ENCODE measurements around the gene FLVCR1. TPM values are rescaled to one million over a fixed set of nuclear protein-coding genes. Genes with fewer than 3 reads are reported as not detected.

The FLVCR1 gene
- total and polyA plus RNA-seq, 2 donors = 4.1 to 25.2 TPM

DNA sequence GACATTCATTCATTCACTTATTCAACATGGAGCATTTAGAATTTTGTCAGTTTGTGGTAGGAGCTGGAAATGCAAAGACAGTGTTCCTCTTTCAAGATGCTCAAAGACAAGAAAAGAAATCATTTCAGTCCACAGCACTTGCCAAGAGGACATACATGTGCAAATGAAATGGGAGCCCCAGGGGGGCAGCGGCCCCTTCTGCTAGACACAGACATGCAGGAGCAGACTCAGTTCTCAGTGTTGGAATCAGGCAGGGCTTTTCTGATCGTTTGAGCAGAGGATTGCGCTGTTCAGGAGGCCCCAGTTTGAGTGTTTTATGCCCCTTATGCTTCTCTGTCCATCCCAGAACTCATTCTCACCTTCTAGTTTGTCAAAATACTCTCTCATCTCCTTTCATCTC, 56.7 kb downstream of the FLVCR1 start:
- DNase-seq (ENCODE audit: extremely low spot score) = no peak
- Histone ChIP-seq H3K36me3 (ENCODE audit: insufficient read depth) (no peaks in the 10 kb centered on the region), H3K27ac (ENCODE audit: low read depth) (no peak overlapping the region), H3K4me1 (ENCODE audit: insufficient read depth) (no peaks in the 10 kb centered on the region), H3K4me3 (ENCODE audit: low read depth, low read length) (no peak overlapping the region)
- 56% methylated on average over 3 of the region's 3 CpGs for WGBS

GRCh38 chr1:212915245-212916091, 57.4 kb downstream of the FLVCR1 start:
- H3K36me3 ChIP-seq (ENCODE audit: insufficient read depth) = no peaks in the 10 kb centered on the region
- whole genome bisulfite sequencing = 66% methylated on average over 13 of the region's 13 CpGs
- no peak overlapping the region for H3K4me3 ChIP-seq (ENCODE audit: low read depth, low read length)
- peak; percentile 40 for DNase-seq (ENCODE audit: extremely low spot score)
- no peaks in the 10 kb centered on the region for H3K4me1 ChIP-seq (ENCODE audit: insufficient read depth)
- no peak overlapping the region for H3K27ac ChIP-seq (ENCODE audit: low read depth)

GRCh38 chr1:212916481-212917133, 58.5 kb downstream of the FLVCR1 start:
- no peak for DNase-seq (ENCODE audit: extremely low spot score)
- H3K36me3 ChIP-seq (ENCODE audit: insufficient read depth) = no peaks in the 10 kb centered on the region
- 34% methylated on average over 23 of the region's 23 CpGs for WGBS
- H3K27ac ChIP-seq (ENCODE audit: low read depth) = no peak overlapping the region
- no peaks in the 10 kb centered on the region for H3K4me1 ChIP-seq (ENCODE audit: insufficient read depth)
- H3K4me3 ChIP-seq (ENCODE audit: low read depth, low read length) = no peak overlapping the region

DNA sequence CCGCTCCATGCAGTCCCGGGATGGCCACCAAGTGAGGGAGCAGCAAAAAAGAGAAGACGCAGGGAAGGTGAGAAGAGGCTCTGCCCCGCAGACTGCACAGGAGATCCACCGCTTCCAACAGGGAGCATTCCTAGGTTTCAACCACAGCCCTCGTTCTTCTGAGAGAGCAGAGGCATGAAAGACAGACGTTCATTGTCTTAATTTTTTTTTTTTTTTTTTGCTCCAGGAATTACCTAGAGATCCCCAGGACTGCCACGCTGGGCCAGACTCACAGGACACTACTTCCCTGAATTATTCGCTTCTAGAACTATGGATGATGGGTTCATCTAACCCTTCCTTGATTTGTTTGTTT, 59.0 kb downstream of the FLVCR1 start:
- H3K4me1 ChIP-seq (ENCODE audit: insufficient read depth) = no peaks in the 10 kb centered on the region
- DNase-seq (ENCODE audit: extremely low spot score) = no peak
- no peak overlapping the region for H3K27ac ChIP-seq (ENCODE audit: low read depth)
- no peak overlapping the region for H3K4me3 ChIP-seq (ENCODE audit: low read depth, low read length)
- H3K36me3 ChIP-seq (ENCODE audit: insufficient read depth) = no peaks in the 10 kb centered on the region
- WGBS = 82% methylated on average over 9 of the region's 9 CpGs

DNA sequence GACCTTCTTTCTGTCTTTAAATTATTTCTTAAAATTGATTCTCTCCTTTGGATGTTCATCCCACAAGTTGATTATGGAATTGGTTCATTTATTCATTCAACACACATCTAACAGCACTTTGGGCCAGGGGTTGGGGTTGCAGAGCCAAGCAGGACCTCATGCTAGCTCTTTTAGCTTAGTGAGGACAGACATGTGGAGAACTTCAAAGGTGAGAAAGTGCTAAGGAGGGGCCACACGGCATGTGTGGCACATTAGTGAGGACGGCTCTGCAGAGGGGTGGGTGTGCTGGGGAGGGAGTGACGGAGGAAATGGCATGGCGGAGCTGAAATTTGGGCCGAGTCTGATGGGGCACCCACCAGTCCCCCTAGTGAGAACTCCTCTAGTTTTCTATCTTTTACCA, 59.8 kb downstream of the FLVCR1 start:
- Histone ChIP-seq H3K4me3 (ENCODE audit: low read depth, low read length) (no peak overlapping the region), H3K4me1 (ENCODE audit: insufficient read depth) (no peaks in the 10 kb centered on the region), H3K27ac (ENCODE audit: low read depth) (no peak overlapping the region), H3K36me3 (ENCODE audit: insufficient read depth) (no peaks in the 10 kb centered on the region)
- WGBS = 79% methylated on average over 5 of the region's 5 CpGs
- DNase-seq (ENCODE audit: extremely low spot score) = no peak

- no peak overlapping the region for H3K4me3 ChIP-seq (ENCODE audit: low read depth, low read length)
- H3K27ac ChIP-seq (ENCODE audit: low read depth) = no peak overlapping the region
- H3K36me3 ChIP-seq (ENCODE audit: insufficient read depth) = no peaks in the 10 kb centered on the region
- no peaks in the 10 kb centered on the region for H3K4me1 ChIP-seq (ENCODE audit: insufficient read depth)
- no peak for DNase-seq (ENCODE audit: extremely low spot score)
- WGBS = 89% methylated on average over 2 of the region's 2 CpGs
Measured at GRCh38 chr1:212918824-212919223, 60.7 kb downstream of the FLVCR1 start.

DNA sequence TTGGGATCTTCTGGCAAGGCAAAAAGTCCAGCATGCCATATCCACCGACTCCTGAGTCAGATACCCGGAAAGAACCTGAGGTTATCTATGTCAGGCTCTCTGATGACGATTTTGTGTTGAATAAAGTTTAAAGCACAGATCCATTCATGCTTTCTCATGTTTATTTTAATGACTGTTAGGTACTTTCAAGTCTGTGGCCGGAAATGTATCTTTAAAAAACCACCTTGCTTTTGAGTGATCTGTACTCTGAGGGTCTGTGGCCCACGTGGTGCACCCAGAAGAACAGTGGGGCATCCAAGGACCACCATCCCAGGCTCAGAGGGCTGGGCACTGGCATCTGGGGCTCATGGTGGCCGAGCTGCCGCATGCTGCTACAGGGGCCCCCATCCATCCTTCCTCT, 62.2 kb downstream of the FLVCR1 start:
- Histone ChIP-seq H3K36me3 (ENCODE audit: insufficient read depth) (no peaks in the 10 kb centered on the region), H3K27ac (ENCODE audit: low read depth) (no peak overlapping the region), H3K4me3 (ENCODE audit: low read depth, low read length) (no peak overlapping the region), H3K4me1 (ENCODE audit: insufficient read depth) (no peaks in the 10 kb centered on the region)
- no peak for DNase-seq (ENCODE audit: extremely low spot score)
- 83% methylated on average over 7 of the region's 7 CpGs for WGBS

GRCh38 chr1:212920896-212921295, 62.8 kb downstream of the FLVCR1 start:
- Histone ChIP-seq H3K36me3 (ENCODE audit: insufficient read depth) (no peaks in the 10 kb centered on the region), H3K27ac (ENCODE audit: low read depth) (no peak overlapping the region), H3K4me3 (ENCODE audit: low read depth, low read length) (no peak overlapping the region), H3K4me1 (ENCODE audit: insufficient read depth) (no peaks in the 10 kb centered on the region)
- DNase-seq (ENCODE audit: extremely low spot score) = no peak
- 79% methylated on average over 6 of the region's 6 CpGs for WGBS

DNA sequence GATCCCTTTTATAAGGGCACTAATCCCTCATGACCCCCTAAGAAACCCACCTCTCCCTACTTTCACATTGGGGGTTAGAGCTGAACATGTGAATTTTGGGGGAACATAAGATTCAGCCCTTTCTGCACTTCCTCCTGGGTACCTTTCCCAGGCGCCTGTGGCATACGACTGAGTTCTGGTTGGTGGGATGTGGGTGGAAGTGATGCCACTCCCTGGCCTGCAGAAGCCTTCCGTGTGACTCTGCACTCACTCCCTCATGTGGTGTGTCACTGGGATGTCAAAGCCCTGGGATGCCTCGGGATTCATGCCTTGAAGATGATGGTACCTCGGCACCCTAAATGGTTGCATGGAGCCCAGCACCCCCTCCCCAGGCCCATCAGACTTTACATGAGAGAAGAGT, 63.9 kb downstream of the FLVCR1 start:
- Histone ChIP-seq H3K4me1 (ENCODE audit: insufficient read depth) (no peaks in the 10 kb centered on the region), H3K4me3 (ENCODE audit: low read depth, low read length) (no peak overlapping the region), H3K36me3 (ENCODE audit: insufficient read depth) (no peaks in the 10 kb centered on the region), H3K27ac (ENCODE audit: low read depth) (no peak overlapping the region)
- DNase-seq (ENCODE audit: extremely low spot score) = no peak
- 87% methylated on average over 5 of the region's 5 CpGs for WGBS

GRCh38 chr1:212926372-212926771, 68.3 kb downstream of the FLVCR1 start:
- 92% methylated on average over 6 of the region's 6 CpGs for WGBS
- no peak overlapping the region for H3K27ac ChIP-seq (ENCODE audit: low read depth)
- no peak overlapping the region for H3K4me3 ChIP-seq (ENCODE audit: low read depth, low read length)
- DNase-seq (ENCODE audit: extremely low spot score) = no peak
- H3K36me3 ChIP-seq (ENCODE audit: insufficient read depth) = no peaks in the 10 kb centered on the region
- H3K4me1 ChIP-seq (ENCODE audit: insufficient read depth) = no peaks in the 10 kb centered on the region

DNA sequence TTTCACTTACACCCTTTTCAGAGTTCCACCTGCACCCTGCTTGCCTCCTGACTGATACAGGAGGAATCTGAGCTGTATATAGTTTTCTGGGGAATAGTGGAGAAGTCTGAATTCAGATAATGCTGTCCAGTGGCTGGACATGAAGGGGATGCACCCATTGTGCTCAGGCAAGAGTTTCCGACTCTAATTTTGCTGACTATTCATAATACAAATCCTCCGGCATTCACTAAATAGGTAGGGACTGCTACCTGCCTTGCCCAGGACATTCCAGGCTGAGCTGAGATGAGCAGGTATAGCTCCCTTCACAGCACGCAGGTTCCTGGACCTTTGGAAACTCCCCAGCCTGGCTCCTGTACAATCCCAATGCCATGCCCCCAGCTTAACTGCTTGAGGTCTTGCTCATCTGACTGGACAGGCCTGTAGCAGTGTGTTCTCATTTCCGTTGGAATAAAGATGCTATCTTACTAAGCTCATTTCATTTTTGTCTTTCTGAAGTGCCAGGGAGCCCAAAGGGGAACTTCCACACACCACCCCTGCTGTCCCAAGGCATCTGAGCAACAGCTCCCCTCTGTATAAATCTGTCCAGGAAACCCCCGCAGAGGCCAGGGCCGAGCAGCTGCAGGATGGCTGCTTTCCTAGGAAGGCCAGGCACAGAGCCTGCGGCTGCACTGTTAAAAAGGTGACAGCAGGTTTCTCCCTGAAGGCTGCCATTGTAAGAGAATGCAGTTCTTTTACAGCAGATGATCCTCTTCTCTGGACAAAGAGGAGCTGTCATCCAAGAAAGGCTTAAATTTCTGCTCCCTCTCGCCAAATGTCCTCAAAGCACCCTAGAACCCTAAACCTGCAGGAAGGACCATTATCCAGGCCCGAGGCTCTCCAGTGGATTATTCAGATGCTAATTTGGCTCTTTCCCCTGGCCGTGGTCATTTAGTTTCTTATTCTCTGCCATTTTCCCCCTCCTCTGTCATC, 70.5 kb downstream of the FLVCR1 start:
- no peak overlapping the region for H3K27ac ChIP-seq (ENCODE audit: low read depth)
- H3K4me3 ChIP-seq (ENCODE audit: low read depth, low read length) = no peak overlapping the region
- no peaks in the 10 kb centered on the region for H3K4me1 ChIP-seq (ENCODE audit: insufficient read depth)
- no peak for DNase-seq (ENCODE audit: extremely low spot score)
- no peaks in the 10 kb centered on the region for H3K36me3 ChIP-seq (ENCODE audit: insufficient read depth)
- 34% methylated on average over 10 of the region's 10 CpGs for WGBS

DNA sequence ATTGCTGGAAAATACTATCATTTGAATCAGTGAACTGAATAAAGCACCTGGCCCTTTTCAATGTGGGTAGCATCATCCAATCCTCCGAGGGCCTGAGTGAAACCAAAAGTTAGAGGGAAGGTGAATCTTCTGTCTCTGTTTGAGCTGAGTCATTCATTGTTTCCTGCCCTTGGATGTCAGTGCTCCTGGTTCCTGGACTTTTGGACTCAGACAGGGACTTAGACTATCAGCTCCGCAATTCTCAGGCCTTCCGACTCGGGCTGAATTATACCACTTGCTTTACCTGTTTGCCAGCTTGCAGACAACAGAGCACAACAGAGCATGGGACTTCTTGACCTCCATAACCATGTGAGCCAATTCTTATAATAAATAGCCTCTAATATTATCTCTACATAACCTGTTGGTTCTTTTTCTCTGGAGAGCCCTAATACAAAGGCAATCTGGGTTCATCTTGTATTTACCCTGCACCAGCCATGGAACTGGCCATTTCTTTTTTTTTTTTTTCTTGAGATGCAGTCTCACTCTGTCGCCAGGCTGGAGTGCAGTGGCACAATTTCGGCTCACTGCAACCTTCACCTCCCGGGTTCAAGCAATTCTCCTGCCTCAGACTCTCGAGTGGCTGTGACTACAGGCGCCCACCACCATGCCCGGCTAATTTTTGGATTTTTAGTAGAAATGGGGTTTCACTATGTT, 73.1 kb downstream of the FLVCR1 start:
- 83% methylated on average over 10 of the region's 10 CpGs for WGBS
- DNase-seq (ENCODE audit: extremely low spot score) = no peak
- no peaks in the 10 kb centered on the region for H3K4me1 ChIP-seq (ENCODE audit: insufficient read depth)

DNA sequence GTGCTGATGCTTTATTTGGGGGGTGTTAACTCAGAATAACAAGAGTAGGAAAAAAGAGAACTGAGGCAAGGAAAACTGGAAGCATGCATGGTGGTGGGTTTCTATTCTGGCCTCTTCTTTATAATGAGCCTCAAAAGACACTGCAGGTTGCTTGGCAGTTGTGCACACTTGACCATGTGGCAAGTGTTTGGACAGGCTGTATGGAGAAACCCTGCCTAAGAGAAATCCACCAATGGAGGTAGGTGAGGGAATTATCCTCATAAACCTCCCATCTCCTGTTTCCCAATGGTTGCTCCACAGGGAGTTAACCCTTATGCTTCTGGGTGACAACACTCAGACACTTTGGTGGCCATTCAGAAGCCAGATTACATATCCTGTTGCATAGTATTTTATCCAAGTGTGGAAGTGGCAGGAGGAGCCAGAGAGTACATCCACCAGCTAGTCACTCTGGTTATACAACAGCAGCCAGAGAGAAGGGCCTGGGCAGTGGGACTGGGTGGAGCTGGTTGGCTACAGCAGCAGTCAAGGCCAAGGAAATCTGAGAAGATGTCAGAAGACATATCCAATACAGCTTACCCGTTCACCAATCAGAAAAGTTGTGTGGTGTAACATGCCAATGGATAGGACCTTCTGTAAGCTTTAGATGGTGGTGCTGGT, 75.9 kb downstream of the FLVCR1 start:
- H3K4me1 ChIP-seq (ENCODE audit: insufficient read depth) = no peaks in the 10 kb centered on the region
- no peak overlapping the region for H3K4me3 ChIP-seq (ENCODE audit: low read depth, low read length)
- H3K27ac ChIP-seq (ENCODE audit: low read depth) = no peak overlapping the region
- DNase-seq (ENCODE audit: extremely low spot score) = no peak
- H3K36me3 ChIP-seq (ENCODE audit: insufficient read depth) = no peaks in the 10 kb centered on the region
- WGBS = 89% methylated on average over 1 of the region's 1 CpG

More for the DNA sequence above, 73.1 kb downstream of the FLVCR1 start:
- Histone ChIP-seq H3K27ac (ENCODE audit: low read depth) (no peak overlapping the region), H3K4me3 (ENCODE audit: low read depth, low read length) (no peak overlapping the region), H3K36me3 (ENCODE audit: insufficient read depth) (no peaks in the 10 kb centered on the region)

Data from urinary bladder (tissue), 4 donors.